B cell (primary cell): ENCODE results near the gene FOXN4.

Experiments
- EZH2 ChIP-seq: IDR thresholded peaks from 2 replicates; pipeline ENCODE4 v1.6.1; 2012; ENCODE audit warnings: borderline replicate concordance, low read depth, mild to moderate bottlenecking, moderate library complexity, low read length; ENCODE audit not compliant: insufficient read depth, poor library complexity, severe bottlenecking
- TF ChIP-seq, protein P1 (sequence below): fragments of 200-600 bp; IDR thresholded peaks from one replicate; pipeline ENCODE4 v1.8.0; 2022; ENCODE audit warnings: antibody characterized with exemption, mild to moderate bottlenecking

- TF ChIP-seq, protein P1, sequence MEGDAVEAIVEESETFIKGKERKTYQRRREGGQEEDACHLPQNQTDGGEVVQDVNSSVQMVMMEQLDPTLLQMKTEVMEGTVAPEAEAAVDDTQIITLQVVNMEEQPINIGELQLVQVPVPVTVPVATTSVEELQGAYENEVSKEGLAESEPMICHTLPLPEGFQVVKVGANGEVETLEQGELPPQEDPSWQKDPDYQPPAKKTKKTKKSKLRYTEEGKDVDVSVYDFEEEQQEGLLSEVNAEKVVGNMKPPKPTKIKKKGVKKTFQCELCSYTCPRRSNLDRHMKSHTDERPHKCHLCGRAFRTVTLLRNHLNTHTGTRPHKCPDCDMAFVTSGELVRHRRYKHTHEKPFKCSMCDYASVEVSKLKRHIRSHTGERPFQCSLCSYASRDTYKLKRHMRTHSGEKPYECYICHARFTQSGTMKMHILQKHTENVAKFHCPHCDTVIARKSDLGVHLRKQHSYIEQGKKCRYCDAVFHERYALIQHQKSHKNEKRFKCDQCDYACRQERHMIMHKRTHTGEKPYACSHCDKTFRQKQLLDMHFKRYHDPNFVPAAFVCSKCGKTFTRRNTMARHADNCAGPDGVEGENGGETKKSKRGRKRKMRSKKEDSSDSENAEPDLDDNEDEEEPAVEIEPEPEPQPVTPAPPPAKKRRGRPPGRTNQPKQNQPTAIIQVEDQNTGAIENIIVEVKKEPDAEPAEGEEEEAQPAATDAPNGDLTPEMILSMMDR = no peak
- TF ChIP-seq EZH2 = no peak
Measured at GRCh38 chr12:109261087-109261486, 48.0 kb downstream of the FOXN4 start.
